B cell (primary cell): ENCODE data around the gene SCAMP1.

Experiments
- CTCF ChIP-seq: fragments of 200-600 bp; IDR thresholded peaks from one replicate; pipeline ENCODE4 v1.8.0; 2022; ENCODE audit warnings: antibody characterized with exemption, mild to moderate bottlenecking
- EZH2 ChIP-seq: IDR thresholded peaks from 2 replicates; pipeline ENCODE4 v1.6.1; 2012; ENCODE audit warnings: borderline replicate concordance, low read depth, mild to moderate bottlenecking, moderate library complexity, low read length; ENCODE audit not compliant: insufficient read depth, poor library complexity, severe bottlenecking

- TF ChIP-seq CTCF (no peak), EZH2 (no peak)
Measured at GRCh38 chr5:78373231-78373630, 12.8 kb downstream of the SCAMP1 start.
